Nephron progenitor cell (in vitro differentiated cells): ENCODE data around the gene TAMALIN.
A peak's percentile ranks its signal among the peaks of the same experiment; 100 is the strongest.

Experiments
- DNase-seq: peaks from one replicate; pipeline ENCODE4 v3.0.0; 2021
- H3K27ac Mint-ChIP-seq: 2 replicates; pipeline ENCODE4 v1.8.0; 2021; ENCODE audit warnings: mild to moderate bottlenecking, moderate library complexity, mixed read lengths
- H3K27me3 Mint-ChIP-seq: 2 replicates; pipeline ENCODE4 v1.8.0; 2021; ENCODE audit warnings: mild to moderate bottlenecking, low read depth, mixed read lengths; ENCODE audit not compliant: poor library complexity
- H3K36me3 Mint-ChIP-seq: 2 replicates; pipeline ENCODE4 v1.8.0; 2021; ENCODE audit warnings: low read depth, mixed read lengths
- H3K4me1 Mint-ChIP-seq: 2 replicates; pipeline ENCODE4 v1.8.0; 2021; ENCODE audit warnings: mixed read lengths
- H3K4me3 Mint-ChIP-seq: 2 replicates; pipeline ENCODE4 v1.8.0; 2021; ENCODE audit warnings: mild to moderate bottlenecking, moderate library complexity, mixed read lengths
- H3K9me3 Mint-ChIP-seq: 2 replicates; pipeline ENCODE4 v1.8.0; 2021; ENCODE audit warnings: mild to moderate bottlenecking, moderate library complexity, mixed read lengths
- TF ChIP-seq, protein P1 (sequence below): fragments of 200-600 bp; sonication (generic); IDR thresholded peaks from 2 replicates; pipeline ENCODE4 v1.5.0; 2021; ENCODE audit warnings: antibody characterized with exemption

The TAMALIN gene

DNA sequence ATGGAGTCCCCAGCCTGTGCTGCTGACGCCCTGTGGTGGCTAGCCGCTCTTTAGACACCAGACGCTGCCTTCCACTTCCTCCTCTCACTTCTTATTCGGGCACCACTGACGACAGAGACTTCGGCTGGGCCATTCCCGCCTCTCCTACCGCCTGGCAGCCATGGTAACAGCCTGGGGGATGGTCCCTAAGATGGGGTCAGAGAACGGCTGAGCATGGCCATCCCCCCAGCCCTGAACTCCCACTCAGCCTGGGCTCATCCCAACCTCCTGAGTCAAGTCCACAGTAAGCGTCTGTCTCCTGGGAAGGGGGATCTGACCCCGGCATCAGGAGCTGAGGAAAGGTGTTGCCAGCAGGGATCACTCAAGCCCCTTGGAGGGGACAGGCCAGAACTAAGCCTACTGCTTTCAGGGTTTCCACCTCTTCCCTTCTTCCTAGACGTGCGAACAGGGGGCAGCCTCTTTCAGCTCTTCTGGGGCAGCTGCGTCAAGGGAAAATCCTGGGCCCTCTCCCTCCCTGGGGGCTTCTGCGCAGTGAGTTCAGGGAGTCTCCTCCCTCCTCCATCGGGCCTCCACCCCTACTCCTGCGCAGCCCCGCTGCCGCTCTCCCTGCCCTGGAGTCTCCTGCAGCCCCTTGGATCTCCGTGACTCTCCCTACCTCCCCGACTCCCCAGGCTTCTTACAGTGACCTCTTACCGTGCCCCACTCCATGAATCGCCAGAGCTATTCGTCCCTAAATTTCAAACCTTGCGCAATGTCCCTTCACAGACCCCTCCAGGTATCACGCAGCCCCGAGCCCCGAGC, 643 bp upstream of the TAMALIN start:
- peak; percentile 41 for DNase-seq
- Mint-ChIP-seq H3K4me3 (peak overlapping the region; percentile 89), H3K27ac (no peak overlapping the region), H3K27me3 (peaks cover 30% of the 10 kb centered on the region), H3K36me3 (peaks cover 5% of the 10 kb centered on the region), H3K9me3 (no peaks in the 10 kb centered on the region), H3K4me1 (peaks cover 71% of the 10 kb centered on the region)
- TF ChIP-seq, protein P1, sequence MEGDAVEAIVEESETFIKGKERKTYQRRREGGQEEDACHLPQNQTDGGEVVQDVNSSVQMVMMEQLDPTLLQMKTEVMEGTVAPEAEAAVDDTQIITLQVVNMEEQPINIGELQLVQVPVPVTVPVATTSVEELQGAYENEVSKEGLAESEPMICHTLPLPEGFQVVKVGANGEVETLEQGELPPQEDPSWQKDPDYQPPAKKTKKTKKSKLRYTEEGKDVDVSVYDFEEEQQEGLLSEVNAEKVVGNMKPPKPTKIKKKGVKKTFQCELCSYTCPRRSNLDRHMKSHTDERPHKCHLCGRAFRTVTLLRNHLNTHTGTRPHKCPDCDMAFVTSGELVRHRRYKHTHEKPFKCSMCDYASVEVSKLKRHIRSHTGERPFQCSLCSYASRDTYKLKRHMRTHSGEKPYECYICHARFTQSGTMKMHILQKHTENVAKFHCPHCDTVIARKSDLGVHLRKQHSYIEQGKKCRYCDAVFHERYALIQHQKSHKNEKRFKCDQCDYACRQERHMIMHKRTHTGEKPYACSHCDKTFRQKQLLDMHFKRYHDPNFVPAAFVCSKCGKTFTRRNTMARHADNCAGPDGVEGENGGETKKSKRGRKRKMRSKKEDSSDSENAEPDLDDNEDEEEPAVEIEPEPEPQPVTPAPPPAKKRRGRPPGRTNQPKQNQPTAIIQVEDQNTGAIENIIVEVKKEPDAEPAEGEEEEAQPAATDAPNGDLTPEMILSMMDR: no peak

DNA sequence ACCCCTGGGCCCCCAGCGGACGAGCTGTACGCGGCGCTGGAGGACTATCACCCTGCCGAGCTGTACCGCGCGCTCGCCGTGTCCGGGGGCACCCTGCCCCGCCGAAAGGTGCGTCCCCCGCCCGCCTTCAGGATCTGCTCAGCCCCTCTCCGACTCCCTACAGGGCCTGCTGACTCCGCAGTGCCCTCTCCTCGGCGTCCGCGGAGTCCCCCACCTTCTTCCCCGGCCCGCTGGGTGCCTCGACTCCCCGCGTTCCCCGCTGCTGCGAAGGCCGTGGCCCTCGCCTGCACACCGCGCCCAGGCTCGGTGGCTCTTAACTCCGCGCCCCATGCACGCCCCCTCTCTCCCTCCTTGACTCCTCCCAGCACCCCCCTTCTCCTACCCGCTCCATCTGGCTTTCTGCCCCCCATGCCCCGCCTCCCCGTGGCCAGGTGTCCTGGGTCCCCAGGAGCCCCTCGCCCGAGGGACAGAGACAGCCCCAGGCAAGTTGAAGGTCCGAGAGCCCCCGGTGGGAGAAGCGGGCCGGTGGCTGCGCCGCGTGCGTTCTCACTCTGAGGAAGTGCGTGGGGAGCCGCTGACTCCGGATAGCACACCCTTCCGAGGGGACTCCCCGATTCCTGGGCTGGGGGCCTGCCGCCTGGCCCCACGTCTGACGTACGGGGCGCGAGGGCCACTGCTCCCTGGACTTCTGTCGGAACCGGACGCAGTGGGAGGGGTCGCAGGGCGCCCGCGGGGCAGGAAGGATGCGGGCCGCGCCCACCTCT, 594 bp downstream of the TAMALIN start:
- H3K4me3 Mint-ChIP-seq: peak overlapping the region; percentile 85
- no peaks in the 10 kb centered on the region for H3K9me3 Mint-ChIP-seq
- DNase-seq: no peak
- H3K27me3 Mint-ChIP-seq: peaks cover 30% of the 10 kb centered on the region
- peaks cover 71% of the 10 kb centered on the region for H3K4me1 Mint-ChIP-seq
- peaks cover 17% of the 10 kb centered on the region for H3K36me3 Mint-ChIP-seq
- H3K27ac Mint-ChIP-seq: no peak overlapping the region
- TF ChIP-seq, protein P1: no peak

DNA sequence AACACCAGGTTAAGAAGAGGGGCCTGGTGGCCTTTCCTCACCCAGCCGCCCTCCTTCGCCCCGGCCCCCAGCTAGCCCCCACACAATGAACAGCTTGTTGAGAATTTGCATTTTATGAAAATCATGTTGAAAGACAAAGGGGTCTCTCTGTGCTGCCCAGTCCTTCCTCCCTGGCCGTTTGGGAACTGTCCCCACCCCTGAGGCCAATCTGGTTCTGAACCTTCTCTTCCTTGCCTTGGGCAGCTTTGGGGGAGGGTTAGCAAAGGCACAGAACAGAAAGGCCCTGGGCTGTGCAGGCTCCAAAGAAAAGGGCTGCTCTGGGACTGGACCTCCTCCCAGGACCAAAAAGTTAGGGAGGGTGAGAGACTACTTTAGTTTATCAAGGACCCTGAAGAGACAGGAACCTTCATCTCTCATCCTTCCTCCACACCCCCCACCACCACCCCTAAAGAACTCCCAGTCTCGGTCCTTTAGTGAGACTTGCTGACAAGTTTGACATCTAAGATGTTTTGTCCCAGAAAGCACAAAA, 1.3 kb downstream of the TAMALIN start:
- H3K36me3 Mint-ChIP-seq: peaks cover 21% of the 10 kb centered on the region
- H3K27ac Mint-ChIP-seq: no peak overlapping the region
- H3K4me1 Mint-ChIP-seq: peaks cover 64% of the 10 kb centered on the region
- H3K9me3 Mint-ChIP-seq: no peaks in the 10 kb centered on the region
- TF ChIP-seq, protein P1: no peak
- H3K27me3 Mint-ChIP-seq: peaks cover 32% of the 10 kb centered on the region
- H3K4me3 Mint-ChIP-seq: peak overlapping the region; percentile 85
- DNase-seq: no peak

DNA sequence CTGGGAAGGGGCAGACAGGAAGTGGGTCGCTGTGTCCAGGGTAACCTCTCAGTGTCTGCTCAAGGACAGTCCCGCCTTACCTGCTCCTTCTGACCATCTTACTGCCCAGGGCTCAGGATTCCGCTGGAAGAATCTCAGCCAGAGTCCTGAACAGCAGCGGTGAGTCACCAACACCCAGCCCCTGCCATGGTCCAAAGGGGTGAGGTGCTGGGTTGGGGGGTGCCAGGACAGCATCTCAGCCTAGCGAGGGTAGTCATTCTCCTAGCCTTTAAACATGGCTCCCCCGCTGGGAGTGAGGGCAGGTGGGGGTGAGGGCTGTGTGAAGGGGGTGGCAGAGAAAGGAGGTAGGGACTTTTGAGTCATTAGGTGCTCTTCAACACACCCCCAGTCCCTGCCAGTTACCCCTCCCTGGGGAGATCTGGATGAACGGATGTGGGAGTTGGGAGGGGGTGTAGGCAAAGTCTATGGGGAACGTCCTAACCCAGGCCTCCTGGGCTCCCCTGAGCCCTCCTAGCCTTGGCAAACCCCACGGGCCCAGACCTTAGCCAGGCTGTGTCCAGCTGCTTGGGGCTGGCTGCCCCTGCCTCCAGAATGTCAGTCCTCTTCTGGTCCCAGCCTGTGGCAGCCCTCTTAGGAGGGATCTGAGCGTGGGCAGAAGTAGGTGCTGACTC, 2.5 kb downstream of the TAMALIN start:
- H3K4me3 Mint-ChIP-seq: no peak overlapping the region
- TF ChIP-seq, protein P1: no peak
- H3K9me3 Mint-ChIP-seq: no peaks in the 10 kb centered on the region
- no peak overlapping the region for H3K27ac Mint-ChIP-seq
- no peak for DNase-seq
- peaks cover 32% of the 10 kb centered on the region for H3K36me3 Mint-ChIP-seq
- peaks cover 61% of the 10 kb centered on the region for H3K4me1 Mint-ChIP-seq
- peaks cover 41% of the 10 kb centered on the region for H3K27me3 Mint-ChIP-seq

DNA sequence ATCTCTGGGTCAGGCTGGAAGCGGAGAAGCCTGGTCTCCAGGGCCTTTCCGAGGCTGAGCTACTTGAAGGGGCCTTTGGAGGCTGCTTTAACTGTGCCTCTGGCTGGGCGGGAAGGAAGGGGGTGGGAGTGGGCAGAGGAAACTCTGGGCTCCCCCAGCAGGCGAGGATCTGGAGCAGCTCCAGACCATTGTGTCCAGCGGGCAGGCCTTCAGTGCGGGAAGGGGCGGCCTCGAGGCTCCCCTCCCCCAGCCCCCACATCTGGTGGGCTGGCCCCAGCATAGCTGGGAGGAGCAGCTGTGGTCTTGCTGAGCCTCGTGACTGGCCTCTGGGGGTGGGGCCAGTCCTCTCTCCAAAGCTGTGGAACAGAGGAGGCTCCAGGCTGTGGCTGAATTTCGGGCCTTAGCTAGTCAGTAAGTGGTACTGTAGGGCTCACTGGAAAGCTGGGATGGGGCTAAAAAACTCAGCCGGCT, 3.4 kb downstream of the TAMALIN start:
- Mint-ChIP-seq H3K4me3 (peak overlapping the region; percentile 58), H3K27ac (peak overlapping the region; percentile 85), H3K36me3 (peaks cover 33% of the 10 kb centered on the region), H3K4me1 (peaks cover 59% of the 10 kb centered on the region), H3K9me3 (no peaks in the 10 kb centered on the region), H3K27me3 (peaks cover 43% of the 10 kb centered on the region)
- DNase-seq: peak; percentile 78
- TF ChIP-seq, protein P1: no peak
